K562 (cell line): ENCODE data around the gene HMX1. TPM values are rescaled to one million over a fixed set of nuclear protein-coding genes. Genes with fewer than 3 reads are reported as not detected.

ENCODE experiments used
- ATAC-seq: fragments of 200-7000 bp; cut with Tn5 transposase; 3 replicates; pipeline ENCODE4 v1.9.1; 2020; ENCODE audit warnings: moderate library complexity
- BruUV-seq: library from RNA; stranded (reverse); fragments of 400-500 nt; replicated peaks from 2 replicates; lab custom pipeline; 2021; lab: Mats Ljungman, UMichigan
- CTCF ChIA-PET: fragments of 300-600 bp; formaldehyde crosslinking; extraction: SDS; loops from one replicate; lab custom pipeline; 2021; ENCODE audit warnings: low intra/inter-chr PET ratio; lab: Yijun Ruan, JAX
- POLR2A ChIA-PET: fragments of 300-600, 350-650 bp; sonication (Branson Sonifier 250); formaldehyde crosslinking; extraction: SDS; loops from one replicate; lab custom pipeline; 2021; ENCODE audit warnings: antibody characterized with exemption, inconsistent platforms; lab: Yijun Ruan, JAX
- DNase-seq, 4 experiments: peaks; one replicate each; pipeline versions ENCODE4 v3.0.0 to v3.0.0-alpha.2; 2011 to 2018; ENCODE audit warnings: low spot score in 3 of 4, mixed read lengths in 3 of 4; ENCODE audit errors: extremely low read depth in 1 of 4
- FAIRE-seq: peaks from 2 replicates; lab custom pipeline; 2011; peaks lifted over from hg19 to GRCh38; lab: Jason Lieb, UNC
- H2AFZ ChIP-seq: 2 replicates; pipeline ENCODE4 v1.6.0; 2011; ENCODE audit warnings: low read depth, low read length, control low read depth, inconsistent platforms
- H3K27ac ChIP-seq: fragments of 200-600 bp; 3 replicates; pipeline ENCODE4 v1.8.0; 2011; ENCODE audit warnings: low read depth, mild to moderate bottlenecking, control low read depth, inconsistent platforms, low read length, moderate library complexity, mixed read lengths; ENCODE audit errors: extremely low read depth
- H3K27me3 ChIP-seq, 2 experiments: fragments of 300-600 bp in 1 of 2; 2 replicates in 1 of 2; 3 replicates in 1 of 2; pipeline versions ENCODE4 v1.6.0 to v1.8.0; 2011; ENCODE audit warnings: inconsistent platforms in 2 of 2, low read length in 2 of 2, mild to moderate bottlenecking in 1 of 2, mixed read lengths in 1 of 2, moderate library complexity in 1 of 2; ENCODE audit not compliant: control insufficient read depth in 2 of 2, insufficient read depth in 2 of 2
- H3K36me3 ChIP-seq: fragments of 300-600 bp; 3 replicates; pipeline ENCODE4 v1.8.0; 2011; ENCODE audit warnings: mild to moderate bottlenecking, low read length, inconsistent platforms; ENCODE audit not compliant: control insufficient read depth, insufficient read depth
- H3K4me1 ChIP-seq, 2 experiments: fragments of 200-600 bp in 1 of 2; replicated peaks in 1 of 2; 2 replicates in 1 of 2; 3 replicates in 1 of 2; pipeline versions ENCODE4 v1.5.1 to v1.8.0; 2011; ENCODE audit warnings: inconsistent platforms in 2 of 2, low read length in 2 of 2, mild to moderate bottlenecking in 1 of 2, mixed read lengths in 1 of 2, moderate library complexity in 1 of 2; ENCODE audit not compliant: control insufficient read depth in 2 of 2, insufficient read depth in 2 of 2
- H3K4me2 ChIP-seq: 2 replicates; pipeline ENCODE4 v1.6.1; 2011; ENCODE audit warnings: low read length, control low read depth, inconsistent platforms, mixed read lengths; ENCODE audit not compliant: insufficient read depth
- H3K4me3 ChIP-seq: fragments of 200-600 bp; sonication (generic), shearing (Covaris generic); 2 replicates; pipeline ENCODE4 v1.5.1; 2016; ENCODE audit warnings: control low read depth, inconsistent platforms
- H3K79me2 ChIP-seq: fragments of 200-600 bp; 3 replicates; pipeline ENCODE4 v1.8.0; 2011; ENCODE audit warnings: low read length, inconsistent platforms; ENCODE audit not compliant: control insufficient read depth, insufficient read depth
- H3K9ac ChIP-seq, 2 experiments: 2 replicates each; pipeline versions ENCODE4 v1.6.0 to v1.6.1; 2011; ENCODE audit warnings: low read depth in 2 of 2, low read length in 2 of 2, control low read depth in 1 of 2, inconsistent platforms in 1 of 2, mild to moderate bottlenecking in 1 of 2, mixed read lengths in 1 of 2; ENCODE audit not compliant: insufficient read depth in 1 of 2
- H3K9me1 ChIP-seq: one replicate; pipeline ENCODE4 v1.6.0; 2011; ENCODE audit warnings: inconsistent platforms, mild to moderate bottlenecking, low read length, moderate library complexity; ENCODE audit not compliant: control insufficient read depth, insufficient read depth
- H3K9me3 ChIP-seq: replicated peaks from 2 replicates; pipeline ENCODE4 v1.5.1; 2011; ENCODE audit warnings: low read depth, low read length, inconsistent platforms; ENCODE audit not compliant: control insufficient read depth, insufficient read depth
- H4K20me1 ChIP-seq: replicated peaks from 2 replicates; pipeline ENCODE4 v1.6.1; 2011; ENCODE audit warnings: low read length, inconsistent platforms, mixed read lengths; ENCODE audit not compliant: control insufficient read depth, insufficient read depth
- HBP1 ChIP-seq: fragments of 450-650 bp; formaldehyde crosslinking; IDR thresholded peaks from 2 replicates; pipeline ENCODE4 v1.4.0; 2022; ENCODE audit warnings: missing genetic modification characterization
- HNRNPUL1 ChIP-seq: fragments of 200-400 bp; formaldehyde crosslinking; IDR thresholded peaks from 2 replicates; pipeline ENCODE4 v1.6.1; 2017; ENCODE audit warnings: low read length
- TSC22D4 ChIP-seq: fragments of 450-650 bp; IDR thresholded peaks from 2 replicates; pipeline ENCODE4 v1.6.1; 2016; ENCODE audit warnings: missing genetic modification characterization, missing biosample characterization, control low read depth
- WGBS: fragments of 100-300 bp; shearing (Covaris generic); methylation state at CpG from one replicate; pipeline ENCODE4 v1.1.6; 2016; ENCODE audit warnings: low coverage, mixed read lengths; ENCODE audit not compliant: insufficient coverage; ENCODE audit errors: missing lambda C conversion rate; 5-methylcytosine and 5-hydroxymethylcytosine counted together
- in situ Hi-C: fragments of 300-500 bp; cut with MboI; formaldehyde crosslinking; loops from 4 replicates; pipeline ENCODE4 v1.15.0; 2018; ENCODE audit warnings: inconsistent platforms, mixed read lengths
- intact Hi-C: fragments of 100-400 bp; cut with micrococcal nuclease; formaldehyde crosslinking; loops from 2 replicates; pipeline ENCODE4 v1.14.2; 2022
- polyA plus RNA-seq, 8 experiments: library from polyadenylated mRNA; depleted of rRNA in 4 of 8; stranded (reverse) in 5 of 8; unstranded in 3 of 8; fragments of >200 nt; fragmentation: Nextera tagmentation in 2 of 8; fragmentation: Illumina TruSeq in 1 of 8; extraction: Ambion mirVana in 2 of 8; extraction: Trizol in 1 of 8; gene quantifications; 2 replicates each; pipeline versions ENCODE4 v1.2.1 to v1.2.3, GENCODE V29; 2011 to 2014; ENCODE audit warnings: inconsistent platforms in 1 of 8, missing spikeins in 1 of 8
- total RNA-seq, 7 experiments: library from RNA; depleted of rRNA in 6 of 7; stranded (reverse); fragments of >200 nt in 6 of 7; fragmentation: Illumina TruSeq in 2 of 7; extraction: Trizol in 2 of 7; gene quantifications; 2 replicates each; pipeline versions ENCODE4 v1.2.1 to v1.2.3, GENCODE V29; 2011 to 2021; ENCODE audit warnings: low replicate concordance in 1 of 7

Gene HMX1
- total and polyA plus RNA-seq, 9 of the 15 experiments (the other 6 are each of a cell fraction or from before 2014, with no cell fraction given), result not detected

DNA sequence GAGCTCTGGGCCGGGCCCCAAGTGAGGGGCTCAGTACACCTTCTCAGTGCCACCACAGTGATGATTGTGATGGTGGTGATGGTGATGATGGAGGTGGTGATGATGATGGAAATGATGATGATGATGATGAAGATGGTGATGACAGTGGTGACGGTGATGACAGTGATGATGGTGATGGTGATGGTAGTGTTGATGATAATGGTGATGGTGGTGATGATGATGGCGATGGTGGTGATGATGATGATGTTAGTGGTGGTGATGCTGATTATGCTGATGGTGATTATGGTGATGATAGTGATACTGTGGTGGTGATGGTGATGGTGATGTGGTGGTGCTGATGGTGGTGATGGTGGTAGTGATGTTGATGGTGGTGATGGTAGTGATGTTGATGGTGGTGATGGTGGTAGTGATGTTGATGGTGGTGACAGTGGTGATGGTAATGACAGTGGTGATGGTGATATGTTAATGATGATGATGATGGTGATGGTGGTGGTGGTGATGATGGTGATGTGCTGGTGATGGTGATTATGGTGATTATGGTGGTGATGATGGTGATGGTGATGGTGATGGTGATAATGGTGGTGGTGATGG is 29.9 kb downstream of the HMX1 start:
- no peaks in the 10 kb centered on the region for H3K36me3 ChIP-seq
- H3K9ac ChIP-seq, result no peak overlapping the region
- ATAC-seq (no peak), FAIRE-seq (no peak)
- no peak overlapping the region for H3K4me2 ChIP-seq
- no TSS peak for BruUV-seq
- intact Hi-C loops, result no loop called here
- no peaks in the 10 kb centered on the region for H3K79me2 ChIP-seq
- TF ChIP-seq HBP1 (CRISPR knock-in tag) (peak; percentile 46; the same call in 1 of the 2 replicates), HNRNPUL1 (no peak), TSC22D4 (0 out of 2 replicates have a peak, but pooled peaks have one; percentile 32)
- TF ChIP-seq, all 486 proteins: peak for 2
- H4K20me1 ChIP-seq, result no peaks in the 10 kb centered on the region; the same call in 1 of the 2 replicates
- WGBS, result 0% methylated on average over 3 of the region's 3 CpGs
- no peaks in the 10 kb centered on the region; the same call in 1 of the 2 replicates for H3K9me3 ChIP-seq
- H3K27me3 ChIP-seq, result peaks cover 8 to 20% of the 10 kb centered on the region in 2 experiments; a peak in 3 of 5 replicates
- no peak overlapping the region for H2AFZ ChIP-seq
- in situ Hi-C loops, result no loop called here
- no peak for DNase-seq
- ChIA-PET CTCF (interaction anchor here (0.6 kb wide), 1 partner anchor 233 kb away, joined by 3 read pairs; no protein-coding TSS in a partner anchor), POLR2A (no interaction called here)
- no peaks in the 10 kb centered on the region for H3K4me1 ChIP-seq
- H3K9me1 ChIP-seq, result no peaks in the 10 kb centered on the region
- no peak overlapping the region for H3K4me3 ChIP-seq
- no peak overlapping the region for H3K27ac ChIP-seq
